GM20431 (cell line): Measurements from ENCODE around the gene CLN5.
"Not testable (repeated sequence)": the region's sequence is repeated elsewhere in the genome, so short reads cannot be mapped to it uniquely, and the experiment has no call there.

Source experiments
- in situ Hi-C: fragments of 300-500 bp; cut with MseI, MboI; formaldehyde crosslinking; loops from one replicate; pipeline ENCODE4 v1.15.0; 2020; ENCODE audit warnings: low sequenced_read_pairs; ENCODE audit not compliant: unreplicated experiment

Gene CLN5

GRCh38 chr13:76974618-76974975 is 17.3 kb upstream of the CLN5 start:
- in situ Hi-C loops = no loop called here

DNA sequence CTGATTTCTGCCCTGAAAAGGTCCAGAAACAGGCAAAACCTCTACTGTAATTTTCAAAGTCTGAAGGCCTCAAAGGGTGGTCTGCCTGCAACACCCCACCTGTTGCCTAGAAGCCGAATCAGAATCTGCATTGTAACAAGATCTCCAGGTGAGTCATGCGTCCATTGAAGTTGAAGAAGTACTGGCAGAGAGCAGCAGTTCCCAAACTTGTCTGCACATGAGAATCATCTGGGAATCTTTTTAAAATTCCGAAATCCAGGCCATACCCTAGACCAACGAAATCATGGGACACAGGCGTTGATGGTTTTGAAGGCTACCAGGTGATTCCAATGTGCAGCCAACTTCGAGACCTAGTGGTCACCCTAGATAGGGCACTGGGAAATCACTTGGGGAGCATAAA is 16.0 kb upstream of the CLN5 start:
- in situ Hi-C loops = no loop called here

DNA sequence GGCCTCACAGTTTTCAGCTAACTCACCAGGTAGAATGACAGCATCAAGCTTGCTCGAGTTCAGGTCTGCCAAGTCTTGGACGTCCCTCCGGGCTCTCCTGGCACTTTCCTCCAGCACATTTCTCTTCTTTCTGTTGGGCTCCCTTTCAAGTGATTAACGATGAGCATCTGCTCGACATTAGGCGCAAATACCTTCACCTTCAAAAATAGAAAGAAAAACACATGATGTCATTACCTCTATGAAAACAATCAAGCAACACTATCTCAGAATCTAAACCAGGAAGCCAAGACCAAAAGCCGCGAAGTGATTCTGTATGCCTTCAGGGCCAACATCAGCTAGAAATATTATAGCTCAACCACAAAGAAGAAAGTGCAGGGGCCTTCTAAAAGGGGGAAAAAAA is 15.4 kb upstream of the CLN5 start:
- in situ Hi-C loops = no loop called here

- in situ Hi-C loops = no loop called here
Observed at GRCh38 chr13:76976929-76977328, 15.0 kb upstream of the CLN5 start.

DNA sequence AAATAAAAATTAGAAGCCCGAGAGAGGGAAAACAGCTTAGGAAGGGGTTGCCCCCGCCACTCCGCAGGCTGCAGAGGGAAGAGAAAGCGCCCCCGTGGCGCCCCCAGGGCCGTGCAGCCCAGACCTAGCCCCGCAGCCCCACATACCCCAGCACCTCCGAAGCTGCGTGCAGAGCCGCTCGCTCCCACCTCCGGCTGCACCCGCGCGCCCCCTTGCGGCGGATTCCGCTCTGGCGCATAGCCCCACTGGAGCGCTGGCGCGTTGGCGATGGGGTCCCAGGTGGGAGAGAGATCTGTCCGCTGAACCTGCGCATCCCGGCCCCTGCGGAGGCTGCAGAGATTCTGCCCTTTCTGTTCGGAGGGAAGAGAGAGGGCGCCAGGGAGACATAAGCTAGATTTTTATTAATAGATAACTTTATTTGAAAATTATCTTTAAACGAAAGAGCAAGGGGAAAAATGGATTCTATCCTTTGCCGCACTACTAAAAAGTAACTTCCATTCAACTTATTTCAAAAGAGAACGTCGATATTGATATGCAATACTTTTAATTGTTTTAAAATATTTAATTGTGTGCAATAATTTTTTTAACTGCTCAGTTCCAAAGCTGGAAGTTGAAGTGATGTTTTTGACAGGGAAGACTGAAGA is 11.7 kb upstream of the CLN5 start:
- in situ Hi-C loops = no loop called here

DNA sequence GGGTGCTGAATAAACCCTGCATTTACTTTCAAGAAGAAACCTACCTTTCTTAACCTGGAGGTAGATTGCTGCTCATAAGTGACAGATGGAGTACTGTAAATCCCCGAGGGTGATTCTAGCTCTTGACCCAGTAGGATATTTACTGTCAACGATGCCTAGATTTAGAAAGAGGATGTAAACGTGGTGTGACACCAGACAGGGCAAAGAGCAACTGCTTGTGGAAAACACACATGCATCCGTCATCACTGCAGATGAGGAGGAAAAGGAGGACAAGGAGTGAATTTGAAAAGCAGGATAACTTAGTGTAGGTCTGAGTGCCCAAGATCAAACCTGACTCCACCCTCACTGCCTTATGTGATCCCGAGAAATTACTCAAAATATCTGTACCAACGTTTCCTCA is 9.8 kb upstream of the CLN5 start:
- in situ Hi-C loops = no loop called here

GRCh38 chr13:76983676-76984075 is 8.2 kb upstream of the CLN5 start:
- in situ Hi-C loops = no loop called here

- in situ Hi-C loops = no loop called here
Observed at GRCh38 chr13:76991432-76991795, 467 bp upstream of the CLN5 start.

GRCh38 chr13:76992548-76993001 is 694 bp downstream of the CLN5 start:
- in situ Hi-C loops = no loop called here

DNA sequence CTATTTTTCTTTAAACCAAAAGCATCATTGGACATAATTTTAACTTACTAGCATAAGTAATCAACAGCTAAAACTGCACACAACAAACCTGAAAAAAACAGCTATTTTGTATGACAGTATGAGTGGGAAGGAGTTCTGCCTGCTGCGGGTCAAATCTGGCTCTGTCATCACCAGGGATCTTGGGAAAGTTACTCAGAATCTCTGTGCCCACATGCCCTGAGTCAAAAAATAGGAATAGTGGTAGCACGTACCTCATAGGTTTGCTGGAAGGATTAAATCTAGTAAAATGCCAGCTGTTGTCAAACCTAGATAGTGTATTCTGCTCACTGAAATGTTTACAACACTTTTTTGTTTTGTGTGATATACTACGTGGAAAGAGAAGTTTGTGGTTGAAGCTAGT is 1.1 kb downstream of the CLN5 start:
- in situ Hi-C loops = no loop called here

DNA sequence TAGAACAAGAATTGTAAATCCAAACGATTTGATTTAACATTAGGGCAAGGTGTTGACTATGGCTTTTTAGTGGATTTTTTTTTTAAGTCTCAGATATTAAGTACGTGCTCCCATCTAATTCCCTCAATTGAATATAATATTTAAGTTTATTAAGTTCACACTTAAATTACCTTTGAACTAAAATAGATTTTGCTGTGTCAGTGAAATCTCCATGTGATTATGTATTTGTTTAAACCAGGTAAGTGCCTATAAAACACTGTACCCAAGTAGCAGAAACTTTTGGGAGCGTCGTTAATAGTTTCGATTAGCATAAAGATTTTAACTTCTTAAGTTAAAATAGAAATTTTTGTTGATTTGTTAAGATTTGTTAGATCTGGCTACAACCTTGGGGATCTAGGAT is 1.6 kb downstream of the CLN5 start:
- in situ Hi-C loops = no loop called here

GRCh38 chr13:76994281-76994680 is 2.4 kb downstream of the CLN5 start:
- in situ Hi-C loops = no loop called here

- in situ Hi-C loops = no loop called here
Observed at GRCh38 chr13:77000475-77000874, 8.6 kb downstream of the CLN5 start.

- in situ Hi-C loops = no loop called here
Observed at GRCh38 chr13:77001540-77001939, 9.7 kb downstream of the CLN5 start.

- in situ Hi-C loops = no loop called here
Observed at GRCh38 chr13:77001963-77002587, 10.2 kb downstream of the CLN5 start.

- in situ Hi-C loops = no loop called here
Observed at GRCh38 chr13:77002590-77003190, 10.8 kb downstream of the CLN5 start.

- in situ Hi-C loops = not testable (repeated sequence)
Observed at GRCh38 chr13:77008337-77008736, 16.5 kb downstream of the CLN5 start.

DNA sequence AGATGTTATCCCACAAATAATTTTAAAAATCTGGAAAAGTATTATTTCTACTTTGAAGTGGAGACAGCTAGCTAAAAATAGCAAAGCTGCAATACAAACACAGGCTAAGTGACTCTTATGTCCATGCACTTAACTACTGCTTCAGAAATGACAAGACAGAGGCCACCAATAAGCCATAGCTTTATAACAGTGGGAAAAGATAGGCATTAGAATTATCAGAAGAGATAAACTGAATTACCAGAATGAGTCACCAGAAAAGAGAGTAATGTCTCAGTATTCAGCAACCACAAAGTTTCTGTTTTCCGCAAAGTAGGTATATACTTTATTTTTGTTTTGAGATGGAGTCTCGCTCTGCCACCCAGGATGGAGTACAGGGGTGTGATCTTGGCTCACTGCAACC is 17.1 kb downstream of the CLN5 start:
- in situ Hi-C loops = no loop called here

DNA sequence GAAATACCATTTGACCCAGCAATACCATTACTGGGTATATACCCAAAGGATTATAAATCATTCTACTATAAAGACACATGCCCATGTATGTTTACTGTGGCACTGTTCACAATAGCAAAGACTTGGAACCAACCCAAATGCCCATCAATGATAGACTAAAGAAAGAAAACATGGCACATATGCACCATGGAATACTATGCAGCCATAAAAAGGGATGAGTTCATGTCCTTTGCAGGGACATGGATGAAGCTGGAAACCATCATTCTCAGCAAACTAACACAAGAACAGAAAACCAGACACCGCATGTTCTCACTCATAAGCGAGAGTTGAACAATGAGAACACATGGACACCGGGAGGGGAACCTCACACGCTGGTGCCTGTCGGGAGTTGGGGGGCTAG is 17.8 kb downstream of the CLN5 start:
- in situ Hi-C loops = not testable (repeated sequence)

- in situ Hi-C loops = no loop called here
Observed at GRCh38 chr13:77013853-77014542, 22.1 kb downstream of the CLN5 start.
